ENCODE results near the gene DDX52. TPM values are rescaled to one million over a fixed set of nuclear protein-coding genes. Genes with fewer than 3 reads are reported as not detected.

The DDX52 gene
- total and polyA plus RNA-seq, 2 experiments from 2014 or later, result 12.4 to 22.4 TPM

- DNase-seq (ENCODE audit: low read depth in 1 of 2, low spot score in 1 of 2), result no peak
- H3K9me3 ChIP-seq (ENCODE audit: low read depth), result no peaks in the 10 kb centered on the region
- H3K27me3 ChIP-seq, result no peaks in the 10 kb centered on the region
- no peak overlapping the region for H3K4me3 ChIP-seq
- TF ChIP-seq, protein P1, sequence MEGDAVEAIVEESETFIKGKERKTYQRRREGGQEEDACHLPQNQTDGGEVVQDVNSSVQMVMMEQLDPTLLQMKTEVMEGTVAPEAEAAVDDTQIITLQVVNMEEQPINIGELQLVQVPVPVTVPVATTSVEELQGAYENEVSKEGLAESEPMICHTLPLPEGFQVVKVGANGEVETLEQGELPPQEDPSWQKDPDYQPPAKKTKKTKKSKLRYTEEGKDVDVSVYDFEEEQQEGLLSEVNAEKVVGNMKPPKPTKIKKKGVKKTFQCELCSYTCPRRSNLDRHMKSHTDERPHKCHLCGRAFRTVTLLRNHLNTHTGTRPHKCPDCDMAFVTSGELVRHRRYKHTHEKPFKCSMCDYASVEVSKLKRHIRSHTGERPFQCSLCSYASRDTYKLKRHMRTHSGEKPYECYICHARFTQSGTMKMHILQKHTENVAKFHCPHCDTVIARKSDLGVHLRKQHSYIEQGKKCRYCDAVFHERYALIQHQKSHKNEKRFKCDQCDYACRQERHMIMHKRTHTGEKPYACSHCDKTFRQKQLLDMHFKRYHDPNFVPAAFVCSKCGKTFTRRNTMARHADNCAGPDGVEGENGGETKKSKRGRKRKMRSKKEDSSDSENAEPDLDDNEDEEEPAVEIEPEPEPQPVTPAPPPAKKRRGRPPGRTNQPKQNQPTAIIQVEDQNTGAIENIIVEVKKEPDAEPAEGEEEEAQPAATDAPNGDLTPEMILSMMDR (IDR thresholded peaks at IDR 0.05; ENCODE audit: low read depth, low read length), result no peak
- H3K27ac ChIP-seq, result no peak overlapping the region
- H3K4me1 ChIP-seq (ENCODE audit: low read depth), result no peaks in the 10 kb centered on the region
- H3K36me3 ChIP-seq, result no peaks in the 10 kb centered on the region
Measured at GRCh38 chr17:37678036-37678435, 34.8 kb upstream of the DDX52 start.

DNA sequence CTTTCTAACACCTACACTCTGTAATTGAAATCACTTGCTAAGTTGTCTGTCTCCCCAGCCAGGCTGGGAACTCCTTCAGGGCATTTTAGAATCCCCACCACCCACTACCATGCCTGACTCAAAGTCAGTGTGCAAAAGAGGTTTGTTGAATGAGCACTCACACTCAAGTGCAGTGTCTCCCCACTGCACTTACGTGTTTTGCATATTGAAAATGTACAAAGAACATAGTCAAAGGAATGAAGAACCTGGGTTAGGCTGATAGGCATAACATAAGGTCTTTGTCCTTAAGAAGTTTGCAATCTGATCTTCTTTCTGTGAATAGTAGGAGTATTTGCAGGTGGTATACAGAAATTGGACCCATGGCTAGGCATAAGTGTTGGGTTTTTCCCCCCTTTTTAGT lies 33.8 kb upstream of the DDX52 start:
- H3K9me3 ChIP-seq (ENCODE audit: low read depth), result no peaks in the 10 kb centered on the region
- no peak for DNase-seq (ENCODE audit: low read depth in 1 of 2, low spot score in 1 of 2)

DNA sequence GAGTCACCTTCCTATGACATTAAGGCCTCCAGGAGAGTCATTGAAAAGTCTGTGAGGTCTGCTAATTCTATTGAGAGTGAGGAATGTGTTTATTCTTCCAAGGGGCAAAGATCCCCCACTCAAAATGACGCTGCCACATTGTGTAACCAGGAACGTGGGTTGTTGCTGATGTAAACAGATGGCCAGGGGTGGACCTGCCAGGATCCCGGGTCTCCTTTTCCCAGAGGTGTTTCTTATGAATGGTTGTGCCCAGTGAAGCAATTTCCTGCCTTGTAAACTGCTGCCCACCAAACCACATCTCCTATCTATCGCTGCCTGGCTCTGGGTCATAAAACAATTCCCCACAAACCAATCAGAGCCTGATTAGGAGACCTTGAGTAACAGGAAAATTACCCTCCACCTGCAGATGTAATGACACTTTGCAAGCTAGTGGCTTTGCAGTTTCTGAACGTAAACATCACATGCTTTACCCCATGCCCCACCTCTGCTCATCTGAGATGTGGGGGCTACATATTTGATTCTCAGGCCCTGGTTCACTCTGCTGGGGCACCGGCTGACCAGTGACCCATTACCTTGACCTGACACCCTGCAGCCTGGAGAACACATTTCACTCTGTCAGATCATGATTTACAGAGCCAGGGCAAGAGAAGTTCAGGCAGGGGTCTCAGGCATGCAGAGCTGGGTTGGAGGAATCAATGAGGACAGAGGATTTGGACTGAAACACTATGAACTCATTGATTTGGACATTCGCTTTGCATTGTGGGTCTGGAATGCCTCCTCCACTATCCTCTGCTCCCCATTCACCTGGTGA lies 33.1 kb upstream of the DDX52 start:
- Histone ChIP-seq H3K4me3 (no peak overlapping the region), H3K27me3 (no peaks in the 10 kb centered on the region), H3K4me1 (ENCODE audit: low read depth) (no peaks in the 10 kb centered on the region), H3K27ac (no peak overlapping the region), H3K9me3 (ENCODE audit: low read depth) (no peaks in the 10 kb centered on the region), H3K36me3 (no peaks in the 10 kb centered on the region)
- peak in 1 of 2 donors; percentile 21 for DNase-seq (ENCODE audit: low read depth in 1 of 2, low spot score in 1 of 2)
- TF ChIP-seq, protein P1 (IDR thresholded peaks at IDR 0.05; ENCODE audit: low read depth, low read length), result no peak

More for the DNA sequence above, 33.8 kb upstream of the DDX52 start:
- Histone ChIP-seq H3K4me1 (ENCODE audit: low read depth) (no peaks in the 10 kb centered on the region), H3K27me3 (no peaks in the 10 kb centered on the region), H3K27ac (no peak overlapping the region), H3K4me3 (no peak overlapping the region), H3K36me3 (no peaks in the 10 kb centered on the region)
- TF ChIP-seq, protein P1 (IDR thresholded peaks at IDR 0.05; ENCODE audit: low read depth, low read length), result no peak

DNA sequence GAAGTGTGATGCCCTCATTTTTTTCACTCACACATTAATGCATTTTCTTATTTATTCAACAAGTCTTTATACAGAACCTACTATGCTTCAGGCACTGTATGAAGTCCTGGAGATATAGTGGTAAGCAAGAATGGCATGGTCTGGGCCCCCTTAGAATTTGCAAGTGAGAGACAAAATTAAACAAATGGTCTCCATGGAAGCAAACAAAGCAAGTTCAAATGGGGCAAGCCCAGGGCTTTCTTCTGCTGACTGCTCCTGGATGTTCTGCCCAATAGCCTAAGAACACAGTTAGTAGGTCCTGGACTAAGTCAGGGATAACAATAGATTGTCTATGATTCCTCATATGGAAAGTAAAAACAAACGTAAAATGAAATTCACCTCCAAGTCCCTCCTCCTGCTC lies 31.3 kb upstream of the DDX52 start:
- DNase-seq (ENCODE audit: low read depth in 1 of 2, low spot score in 1 of 2), result no peak
- Histone ChIP-seq H3K4me3 (no peak overlapping the region), H3K36me3 (no peaks in the 10 kb centered on the region), H3K9me3 (ENCODE audit: low read depth) (no peaks in the 10 kb centered on the region), H3K27ac (no peak overlapping the region), H3K4me1 (ENCODE audit: low read depth) (no peaks in the 10 kb centered on the region), H3K27me3 (no peaks in the 10 kb centered on the region)
- TF ChIP-seq, protein P1 (IDR thresholded peaks at IDR 0.05; ENCODE audit: low read depth, low read length), result no peak

DNA sequence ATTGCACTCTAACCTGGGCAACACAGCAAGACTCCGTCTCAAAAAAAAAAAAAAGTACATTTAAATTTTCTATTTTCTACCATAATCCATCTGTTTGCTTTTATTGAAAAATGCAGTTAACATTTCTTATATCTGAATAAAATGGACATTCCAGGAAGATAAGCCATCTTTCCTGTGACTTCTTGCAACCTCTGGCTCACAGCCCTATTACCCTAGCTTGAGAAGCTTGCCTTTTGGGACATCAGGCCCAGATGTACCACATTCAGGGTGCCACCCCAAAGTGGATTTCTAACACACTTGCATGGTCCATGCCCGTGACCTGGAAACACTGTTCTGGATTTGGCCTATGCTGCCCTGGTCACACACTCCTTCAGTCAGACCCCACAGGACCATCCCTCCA lies 30.1 kb upstream of the DDX52 start:
- H3K4me3 ChIP-seq, result no peak overlapping the region
- H3K36me3 ChIP-seq, result no peaks in the 10 kb centered on the region

More for the DNA sequence above, 30.1 kb upstream of the DDX52 start:
- H3K27ac ChIP-seq, result no peak overlapping the region
- no peaks in the 10 kb centered on the region for H3K9me3 ChIP-seq (ENCODE audit: low read depth)
- H3K27me3 ChIP-seq, result no peaks in the 10 kb centered on the region
- TF ChIP-seq, protein P1 (IDR thresholded peaks at IDR 0.05; ENCODE audit: low read depth, low read length), result no peak
- no peaks in the 10 kb centered on the region for H3K4me1 ChIP-seq (ENCODE audit: low read depth)
- no peak for DNase-seq (ENCODE audit: low read depth in 1 of 2, low spot score in 1 of 2)
